Activated CD8-positive, alpha-beta memory T cell treated with anti-CD3 and anti-CD28 coated beads, Interleukin-2, amount 50 U/mL, for 24 hours (primary cell): ENCODE measurements around the gene OR10J4.
"Not testable (repeated sequence)": the region's sequence is repeated elsewhere in the genome, so short reads cannot be mapped to it uniquely, and the experiment has no call there.

Experiments used
- DNase-seq: peaks from one replicate; pipeline ENCODE4 v3.0.0-alpha.2; 2020; ENCODE audit errors: extremely low read depth

The OR10J4 gene

DNA sequence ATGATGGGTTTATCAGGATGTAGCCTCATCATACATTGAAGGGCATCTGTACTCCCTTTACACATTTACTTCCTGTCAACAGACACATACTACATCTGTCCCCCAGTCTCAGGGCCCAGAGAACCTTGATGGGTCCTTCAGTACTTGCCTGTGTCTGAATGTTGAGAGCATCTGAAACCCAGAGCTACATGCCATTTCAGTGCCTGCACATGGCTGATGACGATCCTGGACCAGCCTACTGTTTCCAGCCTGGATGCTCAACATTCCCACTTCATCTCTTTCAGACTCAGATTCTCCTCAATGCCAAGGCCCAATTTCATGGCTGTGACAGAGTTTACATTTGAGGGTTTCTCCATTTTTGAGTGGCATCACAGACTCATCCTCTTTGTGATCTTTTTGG lies at the start of gene OR10J4:
OR10J4 (plus strand) TSS at position 301 of the 400 bp plus-strand sequence.
- DNase-seq: no peak

DNA sequence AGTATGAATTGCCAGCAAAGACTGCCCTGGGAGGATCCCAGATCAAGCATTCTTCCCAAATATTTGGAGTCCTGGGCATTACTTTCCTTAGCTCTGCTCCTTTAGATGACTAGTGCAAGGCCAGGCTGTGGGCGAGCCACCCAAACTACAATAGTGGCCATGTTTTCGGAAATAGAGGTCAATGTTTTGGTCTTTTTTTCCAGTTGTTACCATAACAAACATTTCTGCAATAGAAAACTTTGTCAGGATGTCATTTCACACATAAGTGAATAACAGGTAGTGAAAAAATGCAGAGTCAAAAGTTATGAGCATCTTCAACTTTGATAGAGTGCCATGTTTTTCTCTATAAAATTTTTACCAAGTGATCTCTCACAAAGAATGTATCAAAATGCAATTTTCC lies 25.2 kb upstream of the OR10J4 start:
- DNase-seq: no peak

DNA sequence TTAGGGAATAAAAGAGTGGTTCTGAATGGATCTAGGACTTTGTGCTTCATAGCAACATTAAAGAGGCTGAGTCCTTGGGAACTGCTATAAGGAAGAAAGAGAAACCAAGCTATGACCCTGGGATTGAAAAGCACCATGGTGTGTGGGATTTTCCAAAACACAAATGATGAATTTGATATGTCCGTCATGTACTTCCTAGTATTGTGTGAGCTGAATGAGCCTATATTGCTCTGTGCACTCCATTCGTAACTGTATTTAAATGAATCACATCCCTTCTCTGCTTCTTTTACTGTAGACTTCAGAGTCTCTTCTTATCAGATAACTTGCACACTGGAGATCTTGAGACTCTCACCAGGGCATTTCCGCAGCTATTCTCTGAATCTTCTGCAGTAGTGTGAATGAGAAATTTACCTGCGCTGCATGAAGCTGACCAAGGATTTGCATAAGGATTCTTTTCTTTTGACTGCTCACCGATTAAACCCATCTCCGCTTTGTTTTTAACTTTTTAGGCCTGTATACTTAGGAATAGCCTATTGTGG lies 23.1 kb upstream of the OR10J4 start:
- no peak for DNase-seq

DNA sequence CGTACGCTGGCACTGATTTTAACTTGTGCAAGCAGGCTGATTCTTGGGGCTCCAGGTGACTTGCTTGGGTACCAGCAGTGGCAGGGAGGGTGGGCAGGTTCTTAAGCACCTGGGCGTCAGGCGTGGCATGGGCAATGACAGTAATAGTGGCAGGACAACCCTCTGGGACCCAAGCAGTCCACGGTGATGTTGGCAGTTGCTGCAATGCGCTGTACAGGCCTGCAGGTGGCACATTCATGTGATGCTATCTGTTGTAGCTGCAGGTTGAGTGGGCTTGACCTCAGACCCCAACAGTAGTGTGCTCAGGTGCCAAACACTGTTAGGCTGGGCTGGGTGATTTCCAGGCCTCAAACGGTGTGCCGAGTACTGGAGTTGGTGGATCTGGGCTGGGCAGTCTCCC lies 10.2 kb upstream of the OR10J4 start:
- no peak for DNase-seq

DNA sequence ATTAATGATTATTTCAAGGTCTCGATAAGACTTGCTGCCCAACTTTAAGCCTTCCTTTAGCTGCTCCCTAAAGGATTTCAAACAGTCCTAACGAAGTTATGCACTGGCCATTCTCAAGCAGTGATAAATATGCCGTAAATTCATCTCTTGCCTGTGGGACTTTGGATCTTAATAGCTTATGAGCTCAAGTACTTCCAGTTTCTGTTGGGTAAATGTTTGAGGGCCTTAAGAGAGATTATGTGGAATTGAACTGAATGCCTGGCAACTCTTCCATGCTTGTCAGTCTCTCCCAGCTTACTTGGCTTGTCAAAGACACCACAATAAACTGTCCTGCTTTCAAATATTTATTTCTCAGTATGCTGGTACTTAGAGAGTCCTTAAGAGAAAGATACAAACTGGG lies 3.5 kb upstream of the OR10J4 start:
- no peak for DNase-seq

DNA sequence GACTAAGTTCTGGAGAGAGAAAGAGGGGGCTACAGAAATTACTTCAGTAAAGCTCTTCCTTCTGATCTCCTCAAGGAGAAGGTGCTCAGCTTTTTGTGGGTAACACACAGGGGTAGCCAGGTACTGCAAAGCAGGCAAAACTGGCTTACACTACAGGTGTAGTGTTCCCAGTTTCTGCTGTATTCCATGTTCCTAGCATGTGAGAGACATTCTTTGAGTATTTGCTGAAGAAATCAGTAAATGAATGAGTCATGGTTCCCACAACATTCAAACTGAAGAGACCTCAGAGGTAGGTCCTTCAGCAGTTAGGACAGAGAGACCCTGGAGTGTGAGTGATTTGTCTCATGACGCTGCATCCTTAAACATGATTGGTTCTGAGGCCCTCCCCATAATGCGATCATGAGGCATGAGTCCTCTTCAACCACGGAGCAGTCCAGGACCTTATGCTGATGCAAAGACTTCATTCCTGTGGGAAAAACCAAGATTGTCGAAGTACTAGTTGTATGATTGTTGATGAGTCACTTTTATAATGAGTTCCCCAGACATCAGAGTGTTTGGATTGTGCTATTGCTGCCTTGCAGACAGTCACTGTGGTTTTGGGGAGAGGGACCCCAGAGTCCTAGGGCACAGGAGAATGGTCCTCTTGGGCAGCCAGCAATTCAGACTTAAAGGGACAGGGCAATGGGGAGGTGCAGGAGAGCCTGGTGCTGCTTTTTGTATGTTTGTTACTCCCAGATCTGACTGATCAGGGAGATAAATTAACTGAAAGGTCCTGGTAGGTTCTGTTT lies 2.7 kb upstream of the OR10J4 start:
- no peak for DNase-seq

DNA sequence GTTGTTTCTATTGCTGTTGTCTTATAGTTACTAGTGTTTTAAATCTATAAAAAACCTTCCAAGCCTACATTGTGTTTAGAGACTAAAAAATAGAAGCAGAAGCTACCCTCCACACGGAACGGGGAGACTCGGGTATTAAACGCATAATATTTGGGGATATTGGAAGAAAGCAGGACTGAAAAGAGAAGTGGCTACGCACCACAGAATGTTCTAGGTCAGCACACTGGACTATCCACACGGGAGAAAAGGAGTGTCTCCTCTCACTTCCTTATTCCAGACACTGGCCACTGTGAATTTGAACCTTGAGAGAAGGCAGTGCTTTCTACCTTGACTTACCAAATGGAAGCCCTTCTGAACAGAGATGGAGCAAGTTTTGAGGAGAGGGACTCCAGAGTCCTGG lies 1.0 kb upstream of the OR10J4 start:
- no peak for DNase-seq

DNA sequence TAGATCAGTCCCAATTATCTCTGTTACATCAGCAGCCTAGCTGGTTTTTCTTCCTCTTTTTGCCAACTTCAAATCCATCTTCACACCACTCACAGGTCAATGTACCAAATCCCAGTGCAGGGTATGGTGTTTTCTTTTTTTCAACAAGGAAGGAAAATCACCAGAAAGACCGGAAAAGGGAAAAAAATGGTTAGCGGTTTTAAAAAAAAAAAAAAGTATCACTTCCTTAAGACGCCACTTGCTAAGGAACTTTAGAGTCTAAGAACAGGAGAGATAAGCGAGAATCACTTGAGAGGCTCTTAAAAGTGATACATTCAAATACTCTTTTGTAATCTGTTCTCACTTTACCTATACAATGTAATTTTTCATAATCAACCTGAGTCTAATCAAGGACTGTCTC lies 4.5 kb downstream of the OR10J4 start:
- no peak for DNase-seq

DNA sequence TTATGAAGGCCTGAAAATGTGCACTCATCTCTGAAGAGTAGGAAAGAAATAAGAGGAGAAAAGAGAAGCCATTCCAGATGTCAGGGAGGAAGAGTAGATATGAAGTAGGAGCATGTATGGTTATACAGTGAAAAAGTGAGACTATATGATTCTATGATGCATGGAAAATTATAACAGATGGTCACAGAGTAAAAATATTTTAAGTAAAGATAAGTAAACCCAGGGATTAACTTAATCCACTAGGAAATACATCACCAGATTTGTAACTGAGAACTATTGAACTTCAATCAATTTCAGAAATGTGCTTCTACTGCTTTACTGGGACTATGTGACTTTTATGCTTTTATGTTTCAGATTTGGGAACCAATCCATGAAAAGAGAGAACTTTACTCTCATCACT lies 7.4 kb downstream of the OR10J4 start, which contains the start of gene OR10J1:
OR10J1 (plus strand) TSS at position 301 of the 400 bp plus-strand sequence; CDS start at position 371, 70 bp downstream.
- no peak for DNase-seq

DNA sequence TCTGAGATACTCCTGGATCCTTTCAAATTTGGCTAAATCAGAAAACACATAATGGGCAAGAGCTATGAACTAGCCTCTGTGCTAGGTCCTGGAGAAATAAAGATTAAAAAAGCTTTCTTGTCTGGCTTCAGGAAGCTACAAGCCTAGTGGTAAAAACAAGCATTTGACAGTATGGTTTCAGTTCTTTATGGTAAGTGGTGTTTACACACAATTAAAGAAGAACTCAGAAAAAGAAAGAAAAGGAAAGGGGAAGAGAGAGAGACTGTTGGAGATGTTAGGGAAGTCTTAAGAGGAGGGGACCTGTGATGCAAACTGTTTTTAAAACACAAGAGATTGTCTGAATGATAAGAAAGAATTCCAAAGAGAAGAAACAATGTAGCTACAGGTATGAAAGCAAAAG lies 9.4 kb downstream of the OR10J4 start:
- no peak for DNase-seq

DNA sequence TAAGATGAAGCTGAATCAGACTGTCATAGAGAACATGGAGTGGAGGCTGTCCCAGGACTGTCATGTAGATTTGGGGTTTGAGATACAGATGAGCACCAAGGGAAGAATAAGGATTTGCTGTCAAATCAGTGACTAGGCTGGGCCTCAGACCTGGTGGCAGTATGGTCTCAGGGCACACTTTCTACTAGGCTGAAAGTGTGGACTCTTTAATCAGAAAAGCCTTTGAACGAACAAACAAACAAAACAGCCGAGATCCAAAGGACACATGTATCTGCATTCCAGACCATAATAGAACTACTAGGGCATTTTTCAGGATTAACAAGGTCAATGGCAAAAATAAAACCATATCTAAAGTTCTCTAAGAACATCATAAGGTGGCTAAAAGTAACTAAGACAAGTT lies 10.4 kb downstream of the OR10J4 start:
- no peak for DNase-seq

DNA sequence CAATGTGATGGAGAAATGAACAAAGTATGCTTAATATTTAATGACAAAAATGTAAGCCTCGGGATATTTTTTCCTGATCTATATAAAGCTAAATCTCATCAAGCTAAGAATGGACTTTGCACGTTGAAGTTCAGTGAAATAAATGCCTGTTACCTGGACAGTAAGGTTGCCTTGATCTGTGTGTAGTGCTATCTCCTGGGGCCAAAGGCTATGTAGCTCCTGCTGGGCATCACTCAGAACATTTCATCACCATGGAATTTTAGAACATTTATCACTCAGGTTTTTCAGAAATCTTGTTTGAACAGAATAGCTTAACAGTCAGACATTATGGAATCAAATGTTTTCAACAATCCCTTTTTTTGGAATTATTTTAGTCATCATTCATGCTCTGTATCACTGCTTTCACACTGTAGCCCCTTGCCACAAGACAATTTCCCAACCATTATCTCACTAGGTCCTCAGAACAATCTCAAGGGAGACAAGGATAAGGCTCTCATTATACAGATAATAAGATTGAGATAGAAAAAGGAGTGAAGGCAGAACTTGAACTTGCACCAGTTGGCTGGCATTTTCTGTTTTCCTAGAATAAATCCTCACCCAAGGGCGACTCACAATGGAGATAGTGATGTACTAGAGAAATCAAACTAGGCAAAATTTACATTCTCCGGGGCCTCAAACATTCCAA lies 11.2 kb downstream of the OR10J4 start:
- DNase-seq: no peak

DNA sequence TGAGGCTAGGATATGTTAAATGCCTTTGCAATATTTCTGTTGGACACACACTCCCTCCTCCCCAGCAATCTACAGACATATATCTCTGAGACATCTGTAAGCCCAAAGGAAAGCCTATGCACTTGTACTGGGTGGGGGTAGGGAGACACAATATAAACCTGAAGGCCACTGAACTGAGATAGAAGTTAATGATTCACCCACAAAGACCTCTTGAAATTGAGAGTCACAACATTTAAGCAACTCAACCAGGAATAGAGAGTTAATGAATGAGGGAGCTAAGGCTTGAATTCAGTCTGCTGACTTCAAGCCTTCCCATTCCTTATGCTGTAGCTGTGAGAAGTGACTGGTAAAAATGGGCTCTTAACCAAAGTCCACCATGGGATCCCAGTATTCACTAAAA lies 12.5 kb downstream of the OR10J4 start:
- no peak for DNase-seq

DNA sequence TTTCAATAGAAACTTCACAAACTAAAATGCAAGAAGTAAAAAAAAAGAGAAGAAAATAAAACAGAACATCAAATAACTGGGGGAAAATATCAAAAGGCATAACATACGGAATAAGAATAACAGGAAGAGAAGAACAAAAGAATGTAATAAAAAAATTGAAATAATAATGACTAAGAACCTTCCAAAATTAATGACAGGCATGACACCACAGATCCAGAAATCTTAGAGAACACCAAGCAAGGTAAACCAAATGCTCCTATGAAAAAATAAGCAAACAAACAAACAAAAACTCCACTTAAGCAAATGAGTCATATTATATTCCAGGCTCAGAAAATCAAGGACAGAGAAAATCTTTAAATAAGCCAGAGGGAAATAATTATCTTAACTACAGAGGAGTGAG lies 16.2 kb downstream of the OR10J4 start:
- DNase-seq: no peak

DNA sequence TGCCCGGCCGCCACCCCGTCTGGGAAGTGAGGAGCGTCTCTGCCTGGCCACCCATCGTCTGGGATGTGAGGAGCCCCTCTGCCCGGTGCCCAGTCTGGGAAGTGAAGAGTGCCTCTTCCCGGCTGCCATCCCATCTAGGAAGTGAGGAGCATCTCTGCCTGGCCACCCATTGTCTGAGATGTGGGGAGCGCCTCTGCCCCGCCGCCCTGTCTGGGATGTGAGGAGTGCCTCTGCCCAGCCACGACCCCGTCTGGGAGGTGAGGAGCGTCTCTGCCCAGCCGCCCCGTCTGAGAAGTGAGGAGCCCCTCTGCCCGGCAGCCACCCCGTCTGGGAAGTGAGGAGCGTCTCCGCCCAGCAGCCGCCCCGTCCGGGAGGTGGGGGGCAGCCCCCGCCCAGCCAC lies 17.6 kb downstream of the OR10J4 start:
- not testable (repeated sequence) for DNase-seq

DNA sequence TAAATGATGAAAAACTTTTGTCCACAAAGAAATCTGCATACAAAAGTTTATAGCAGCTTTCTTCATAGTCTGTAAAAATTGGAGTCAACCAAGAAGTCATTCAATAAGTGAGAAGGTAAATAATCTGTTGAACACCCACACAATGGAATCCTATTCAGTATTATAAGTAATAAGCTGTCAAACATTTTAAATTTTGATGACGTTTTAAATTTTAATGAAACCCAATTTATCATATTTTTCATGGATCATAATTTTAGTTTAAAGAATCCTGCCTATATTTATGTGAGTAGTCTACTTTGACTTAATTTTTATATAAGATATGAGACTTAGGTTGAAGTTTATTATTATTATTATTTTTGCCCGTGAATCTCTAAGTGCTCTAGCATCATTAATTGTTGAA lies 27.5 kb downstream of the OR10J4 start:
- no peak for DNase-seq

DNA sequence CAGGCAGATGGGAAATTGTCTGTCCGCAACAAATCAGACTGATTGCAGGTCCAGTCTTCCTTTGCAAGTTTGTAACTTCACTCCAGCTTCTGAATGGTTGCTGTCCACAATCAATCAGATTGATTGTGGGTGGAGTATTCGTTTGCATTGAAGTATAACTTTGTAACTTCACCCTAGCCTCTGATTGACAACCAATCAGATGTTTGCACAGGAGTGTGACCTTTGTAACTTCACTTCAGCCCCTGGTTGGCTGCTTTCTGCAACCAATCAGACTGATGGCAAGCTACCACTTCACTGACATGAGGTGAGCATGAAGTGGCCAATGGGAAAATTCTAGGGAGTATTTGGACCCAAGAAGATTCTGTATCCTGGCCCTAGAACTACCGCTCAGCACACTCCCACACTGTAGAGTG lies 33.2 kb downstream of the OR10J4 start:
- no peak for DNase-seq

DNA sequence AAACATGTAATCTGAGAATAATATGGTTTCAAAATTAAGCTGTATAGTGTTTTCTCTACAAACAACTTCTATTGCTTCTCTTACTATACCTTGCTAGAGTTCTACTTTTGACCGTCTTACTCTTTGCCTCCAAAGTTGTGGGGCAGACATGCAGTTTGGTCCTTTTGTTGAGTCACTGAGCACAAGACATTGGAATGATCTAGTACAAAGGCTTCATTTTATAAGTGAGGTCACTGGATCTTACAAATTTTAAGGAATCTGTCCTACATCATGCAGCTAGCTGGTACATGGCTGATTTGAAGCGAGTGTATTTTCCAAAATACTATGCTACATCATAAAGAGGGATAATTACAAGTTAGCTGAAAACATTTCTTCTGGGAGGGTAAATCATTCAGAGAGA lies 36.3 kb downstream of the OR10J4 start:
- no peak for DNase-seq

DNA sequence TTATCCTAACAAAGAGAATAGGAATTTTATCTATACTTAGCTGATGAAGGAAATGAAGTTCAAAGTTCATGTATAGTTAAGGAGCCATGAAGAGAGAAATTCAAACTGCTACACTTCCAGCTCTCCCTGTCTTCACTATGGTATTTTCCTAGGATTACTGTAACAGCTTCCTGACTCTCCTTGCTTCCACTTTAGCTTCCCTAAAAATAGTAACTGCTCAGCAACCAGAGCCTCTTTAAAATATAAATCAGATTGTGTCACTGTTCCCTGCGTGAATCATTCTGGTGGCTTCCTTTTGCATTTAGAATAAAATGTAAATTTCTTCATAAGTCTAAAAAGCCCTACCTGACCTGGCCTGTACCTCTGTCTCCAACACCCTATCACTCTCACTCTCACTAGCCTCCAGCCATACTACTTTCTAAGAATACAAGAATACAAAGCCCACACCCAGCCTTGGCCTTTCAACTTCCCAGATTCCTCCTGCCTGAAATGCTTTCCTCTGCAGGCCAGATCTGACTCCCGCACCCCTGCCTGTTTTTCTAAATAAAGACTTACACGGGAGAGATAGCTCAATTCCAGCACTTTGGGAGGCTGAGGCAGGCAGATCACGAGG lies 38.0 kb downstream of the OR10J4 start:
- no peak for DNase-seq

DNA sequence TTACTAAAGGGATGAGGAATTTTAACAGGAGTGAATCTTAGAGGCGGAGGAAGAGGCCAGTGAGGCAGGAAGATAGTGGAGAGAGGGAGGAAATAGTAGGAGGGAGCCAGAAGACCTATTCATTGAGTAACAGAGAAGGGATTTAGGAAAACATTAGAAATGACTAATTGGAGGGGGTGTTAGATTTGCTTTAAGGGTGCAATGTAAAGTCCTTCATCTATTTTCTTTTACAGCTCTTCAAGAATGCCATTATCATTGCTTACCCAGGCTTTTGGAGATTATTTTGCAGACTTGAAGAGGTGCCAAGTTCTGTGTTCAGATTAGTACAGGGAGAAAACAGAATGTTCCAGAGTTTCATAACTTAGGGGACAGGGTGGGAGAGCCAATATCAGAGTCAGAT lies 41.3 kb downstream of the OR10J4 start:
- DNase-seq: no peak

DNA sequence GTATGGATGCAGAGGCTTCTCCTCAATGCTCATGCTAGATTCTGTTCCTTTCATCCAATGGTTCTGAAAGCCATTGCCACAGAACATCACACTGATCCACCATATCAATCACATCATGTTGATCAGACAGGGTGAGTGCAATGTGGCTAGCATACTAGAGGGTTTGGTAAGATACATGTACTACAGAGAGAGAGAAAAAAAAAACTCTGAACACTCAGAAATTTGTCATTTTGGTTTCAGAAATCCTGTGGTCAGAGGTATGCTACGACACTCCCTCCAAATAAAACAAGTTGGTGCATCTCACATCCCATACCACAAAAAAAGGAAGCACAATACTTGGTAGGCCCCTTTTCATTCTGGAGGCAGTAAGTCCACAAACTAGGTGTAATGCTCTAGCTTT lies 42.9 kb downstream of the OR10J4 start:
- no peak for DNase-seq
